ENCODE data around the gene CDH8. TPM values are rescaled to one million over a fixed set of nuclear protein-coding genes. Genes with fewer than 3 reads are reported as not detected.

Gene CDH8
- total RNA-seq, 1 experiment from 2014 or later: not detected

DNA sequence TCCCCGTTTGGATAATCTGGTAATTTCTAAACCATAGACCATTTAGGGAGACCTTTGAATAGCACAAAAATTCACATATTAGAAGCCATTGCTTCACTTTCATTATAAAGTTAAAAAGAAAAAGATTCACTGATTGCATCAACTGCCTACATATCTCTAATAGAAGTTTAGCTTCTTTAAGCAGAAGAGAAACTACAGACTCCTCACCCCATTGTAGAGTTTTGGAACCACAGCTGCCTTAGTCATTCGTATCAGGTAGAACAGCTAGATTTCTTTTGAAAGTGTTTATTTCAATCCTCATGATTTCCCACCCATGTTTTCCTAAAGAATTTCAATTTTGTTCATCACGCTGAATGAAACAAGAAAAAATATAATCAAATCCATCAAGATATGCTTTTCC lies 144.8 kb downstream of the CDH8 start:
- TF ChIP-seq, protein P1, sequence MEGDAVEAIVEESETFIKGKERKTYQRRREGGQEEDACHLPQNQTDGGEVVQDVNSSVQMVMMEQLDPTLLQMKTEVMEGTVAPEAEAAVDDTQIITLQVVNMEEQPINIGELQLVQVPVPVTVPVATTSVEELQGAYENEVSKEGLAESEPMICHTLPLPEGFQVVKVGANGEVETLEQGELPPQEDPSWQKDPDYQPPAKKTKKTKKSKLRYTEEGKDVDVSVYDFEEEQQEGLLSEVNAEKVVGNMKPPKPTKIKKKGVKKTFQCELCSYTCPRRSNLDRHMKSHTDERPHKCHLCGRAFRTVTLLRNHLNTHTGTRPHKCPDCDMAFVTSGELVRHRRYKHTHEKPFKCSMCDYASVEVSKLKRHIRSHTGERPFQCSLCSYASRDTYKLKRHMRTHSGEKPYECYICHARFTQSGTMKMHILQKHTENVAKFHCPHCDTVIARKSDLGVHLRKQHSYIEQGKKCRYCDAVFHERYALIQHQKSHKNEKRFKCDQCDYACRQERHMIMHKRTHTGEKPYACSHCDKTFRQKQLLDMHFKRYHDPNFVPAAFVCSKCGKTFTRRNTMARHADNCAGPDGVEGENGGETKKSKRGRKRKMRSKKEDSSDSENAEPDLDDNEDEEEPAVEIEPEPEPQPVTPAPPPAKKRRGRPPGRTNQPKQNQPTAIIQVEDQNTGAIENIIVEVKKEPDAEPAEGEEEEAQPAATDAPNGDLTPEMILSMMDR (conservative IDR thresholded peaks at IDR 0.05): no peak
- TF ChIP-seq EZH2 (IDR thresholded peaks at IDR 0.05; ENCODE audit: low read depth): no peak
- BruUV-seq (replicated peaks): no TSS peak
- no peaks in the 10 kb centered on the region for H3K36me3 ChIP-seq (ENCODE audit: low read depth)
- POLR2A ChIA-PET (ENCODE audit: unreplicated experiment): no interaction called here
- H3K4me2 ChIP-seq: no peak overlapping the region
- H3K79me2 ChIP-seq (ENCODE audit: low read depth): no peaks in the 10 kb centered on the region
- no peaks in the 10 kb centered on the region for H4K20me1 ChIP-seq (ENCODE audit: insufficient read depth)
- H3K9me2 ChIP-seq (ENCODE audit: insufficient read depth): no peaks in the 10 kb centered on the region
- DNase-seq: no peak
- H3K4me1 ChIP-seq (replicated peaks; ENCODE audit: insufficient read depth): no peaks in the 10 kb centered on the region
- H3K9me3 ChIP-seq (ENCODE audit: insufficient read depth, low read depth): no peaks in the 10 kb centered on the region
- H2AFZ ChIP-seq: no peak overlapping the region
- H3F3A ChIP-seq (ENCODE audit: insufficient read depth, low read depth): no peaks in the 10 kb centered on the region
- H3K4me3 ChIP-seq: no peak overlapping the region
- no peaks in the 10 kb centered on the region for H3K27me3 ChIP-seq (ENCODE audit: insufficient read depth, low read depth)
- CTCF ChIA-PET: no interaction called here
- intact Hi-C loops (cut with micrococcal nuclease; ENCODE audit: unreplicated experiment): no loop called here
- no peak overlapping the region for H3K27ac ChIP-seq

- intact Hi-C loops (cut with micrococcal nuclease; ENCODE audit: unreplicated experiment): no loop called here
- no peaks in the 10 kb centered on the region for H4K20me1 ChIP-seq (ENCODE audit: insufficient read depth)
- ChIA-PET POLR2A (ENCODE audit: unreplicated experiment) (no interaction called here), CTCF (no interaction called here)
- H3K27me3 ChIP-seq (ENCODE audit: insufficient read depth, low read depth): no peaks in the 10 kb centered on the region
- no peaks in the 10 kb centered on the region for H3K36me3 ChIP-seq (ENCODE audit: low read depth)
- no peak overlapping the region for H3K4me3 ChIP-seq
- no peaks in the 10 kb centered on the region for H3K79me2 ChIP-seq (ENCODE audit: low read depth)
- BruUV-seq (replicated peaks): no TSS peak
- TF ChIP-seq EZH2 (IDR thresholded peaks at IDR 0.05; ENCODE audit: low read depth): no peak
- TF ChIP-seq, protein P1 (conservative IDR thresholded peaks at IDR 0.05): no peak
- DNase-seq: no peak
- no peaks in the 10 kb centered on the region for H3K9me2 ChIP-seq (ENCODE audit: insufficient read depth)
- H3K4me2 ChIP-seq: no peak overlapping the region
- H3K4me1 ChIP-seq (replicated peaks; ENCODE audit: insufficient read depth): no peaks in the 10 kb centered on the region
- H3K9me3 ChIP-seq (ENCODE audit: insufficient read depth, low read depth): no peaks in the 10 kb centered on the region
- no peak overlapping the region for H2AFZ ChIP-seq
- H3F3A ChIP-seq (ENCODE audit: insufficient read depth, low read depth): no peaks in the 10 kb centered on the region
- no peak overlapping the region for H3K27ac ChIP-seq
Measured at GRCh38 chr16:61890386-61890785, 145.9 kb downstream of the CDH8 start.

DNA sequence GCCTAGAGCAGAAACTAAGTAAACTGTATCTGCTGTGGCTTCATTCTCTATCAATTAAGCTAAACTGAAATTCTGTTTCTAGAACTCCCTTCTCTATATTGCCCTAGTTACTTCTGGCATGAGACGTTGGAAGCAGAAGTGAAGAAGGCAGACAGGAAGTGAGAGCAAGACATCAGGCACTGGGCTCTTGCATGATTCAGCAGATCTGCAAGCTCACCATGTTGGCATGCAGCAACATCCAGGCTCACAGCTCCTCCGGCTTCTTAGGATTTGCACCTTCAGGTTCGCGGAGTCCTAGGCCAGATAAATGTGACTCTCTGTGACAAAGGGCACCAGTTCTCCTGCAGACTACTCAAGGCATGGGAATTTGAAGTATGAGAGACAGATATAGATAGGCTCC lies 148.3 kb downstream of the CDH8 start:
- Histone ChIP-seq H3K36me3 (ENCODE audit: low read depth) (no peaks in the 10 kb centered on the region), H3F3A (ENCODE audit: insufficient read depth, low read depth) (no peaks in the 10 kb centered on the region), H3K4me1 (replicated peaks; ENCODE audit: insufficient read depth) (no peaks in the 10 kb centered on the region), H3K4me3 (no peak overlapping the region), H3K9me3 (ENCODE audit: insufficient read depth, low read depth) (no peaks in the 10 kb centered on the region), H3K27ac (no peak overlapping the region), H4K20me1 (ENCODE audit: insufficient read depth) (no peaks in the 10 kb centered on the region), H2AFZ (no peak overlapping the region), H3K27me3 (ENCODE audit: insufficient read depth, low read depth) (no peaks in the 10 kb centered on the region), H3K4me2 (no peak overlapping the region), H3K79me2 (ENCODE audit: low read depth) (no peaks in the 10 kb centered on the region), H3K9me2 (ENCODE audit: insufficient read depth) (no peaks in the 10 kb centered on the region)
- TF ChIP-seq, protein P1 (conservative IDR thresholded peaks at IDR 0.05): no peak
- TF ChIP-seq EZH2 (IDR thresholded peaks at IDR 0.05; ENCODE audit: low read depth): no peak
- DNase-seq: no peak
- no TSS peak for BruUV-seq (replicated peaks)
- intact Hi-C loops (cut with micrococcal nuclease; ENCODE audit: unreplicated experiment): no loop called here
- POLR2A ChIA-PET (ENCODE audit: unreplicated experiment): no interaction called here
- CTCF ChIA-PET: no interaction called here
